Globus pallidus (tissue), 1 donor: Measurements from ENCODE around the gene CDV3.
"Not testable (repeated sequence)": the region's sequence is repeated elsewhere in the genome, so short reads cannot be mapped to it uniquely, and the experiment has no call there.

Source experiments
- DNase-seq: peaks from one replicate; pipeline ENCODE4 v3.0.0-alpha.2; 2015; ENCODE audit warnings: low spot score

CDV3 gene, protein sequence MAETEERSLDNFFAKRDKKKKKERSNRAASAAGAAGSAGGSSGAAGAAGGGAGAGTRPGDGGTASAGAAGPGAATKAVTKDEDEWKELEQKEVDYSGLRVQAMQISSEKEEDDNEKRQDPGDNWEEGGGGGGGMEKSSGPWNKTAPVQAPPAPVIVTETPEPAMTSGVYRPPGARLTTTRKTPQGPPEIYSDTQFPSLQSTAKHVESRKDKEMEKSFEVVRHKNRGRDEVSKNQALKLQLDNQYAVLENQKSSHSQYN

GRCh38 chr3:133573629-133574194, at the start of gene CDV3:
Gene CDV3, plus strand, starts transcription at chr3:133573686. Its CDS starts 359 bp downstream, at chr3:133574045.
- DNase-seq = no peak

DNA sequence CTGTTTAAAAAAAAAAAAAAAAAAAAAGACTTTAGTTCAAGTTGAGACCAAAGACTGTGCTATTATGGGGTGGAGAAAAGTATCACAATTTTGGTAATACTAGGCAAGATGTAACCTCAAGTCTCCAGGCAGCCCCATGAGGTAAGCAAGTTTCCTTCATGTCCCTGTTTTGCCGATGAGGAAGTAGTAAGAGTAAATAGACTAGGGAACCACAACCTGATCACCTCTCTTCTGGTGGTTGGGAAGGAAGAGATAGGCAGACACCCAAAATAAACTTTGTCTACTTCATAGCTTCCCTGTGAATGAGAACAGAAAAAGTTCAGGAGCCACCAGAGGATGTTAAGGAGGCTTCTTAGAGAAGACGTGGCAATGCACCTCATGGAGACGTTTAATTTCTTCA, 49.7 kb upstream of the CDV3 start:
- DNase-seq = not testable (repeated sequence)

GRCh38 chr3:133525435-133525834, 48.1 kb upstream of the CDV3 start:
- no peak for DNase-seq

GRCh38 chr3:133527081-133527715, 46.3 kb upstream of the CDV3 start:
- DNase-seq = no peak

DNA sequence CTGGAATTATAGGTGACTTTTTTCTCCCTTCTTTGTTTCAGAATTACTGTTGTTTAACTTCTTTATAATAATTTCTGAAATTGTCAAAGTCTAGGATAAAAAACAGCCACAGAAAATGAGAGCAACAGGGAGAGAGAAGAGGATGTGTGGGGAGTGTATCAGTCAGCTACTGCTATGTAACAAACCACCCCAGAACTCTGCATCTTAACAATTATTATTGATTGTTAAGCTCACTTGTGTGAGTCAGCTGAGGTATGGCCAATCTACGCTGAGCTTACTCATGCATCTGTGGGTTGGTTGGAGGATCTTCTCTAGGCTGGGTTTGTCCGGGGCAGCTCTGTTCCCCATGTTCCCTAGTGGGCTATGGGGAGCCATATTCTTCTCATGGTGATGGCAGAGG, 43.7 kb upstream of the CDV3 start:
- DNase-seq = no peak

DNA sequence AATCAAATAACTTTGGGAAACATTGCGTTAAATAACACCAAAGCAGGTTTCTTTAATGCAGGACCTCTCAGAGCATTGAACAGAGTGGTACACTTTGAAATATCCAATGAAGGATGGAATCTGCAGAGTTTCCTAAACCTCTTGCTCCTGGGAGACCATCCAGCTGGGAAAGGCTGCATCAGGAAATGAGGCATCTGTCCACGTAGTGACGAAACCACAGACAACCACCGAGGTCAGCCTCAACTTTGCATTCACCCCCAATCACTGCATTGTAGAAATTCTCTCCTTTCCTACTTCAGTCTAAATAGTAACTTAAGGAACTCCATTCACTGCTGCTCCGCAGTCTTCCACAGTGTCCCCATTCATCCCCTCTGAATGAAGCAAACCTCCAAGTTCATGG, 41.5 kb upstream of the CDV3 start:
- no peak for DNase-seq

GRCh38 chr3:133532951-133533350, 40.5 kb upstream of the CDV3 start:
- no peak for DNase-seq

DNA sequence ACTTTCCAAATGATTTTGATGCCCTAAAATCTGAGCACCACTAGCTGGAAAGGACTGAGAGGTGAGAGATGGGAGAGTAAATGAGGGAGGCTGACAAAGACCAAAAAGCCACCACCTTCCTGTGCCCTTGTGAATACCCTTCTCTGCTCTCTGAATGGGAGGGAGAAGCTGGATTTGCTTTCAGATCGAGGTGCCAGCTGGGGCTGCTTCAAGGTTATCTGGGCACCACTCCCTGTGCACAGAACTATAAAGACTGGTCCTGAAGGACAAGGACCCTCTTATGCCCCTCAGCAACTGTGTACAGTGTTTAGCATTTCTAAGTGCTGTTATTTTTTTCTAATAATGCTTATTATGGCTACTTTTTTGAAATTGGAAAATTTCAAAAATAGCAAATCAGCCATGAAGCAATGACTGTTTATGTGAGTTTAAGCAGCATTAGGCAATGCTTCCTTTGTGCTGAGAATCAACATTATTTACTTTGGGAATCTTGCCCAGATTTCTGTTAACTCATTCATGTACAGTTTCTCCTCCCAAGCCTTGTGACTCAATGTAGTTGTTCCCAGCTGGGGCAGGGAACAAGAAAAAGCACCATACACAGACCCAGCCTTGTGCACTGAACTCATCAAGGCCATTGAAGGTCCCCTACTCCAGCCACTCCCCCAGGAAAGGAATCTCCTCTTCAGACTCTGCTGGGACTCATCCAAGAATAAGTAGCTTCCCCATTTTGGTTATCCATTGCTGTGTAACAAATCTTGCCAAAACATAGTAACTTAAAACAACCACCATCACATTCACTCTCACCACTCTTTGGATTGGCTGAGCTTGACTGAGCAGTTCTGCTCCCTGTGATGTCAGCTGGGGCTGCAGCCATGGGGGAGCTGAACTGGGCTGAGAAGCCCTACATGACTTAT, 37.3 kb upstream of the CDV3 start:
- DNase-seq = peak; percentile 26

GRCh38 chr3:133537131-133537530, 36.4 kb upstream of the CDV3 start:
- DNase-seq = not testable (repeated sequence)

DNA sequence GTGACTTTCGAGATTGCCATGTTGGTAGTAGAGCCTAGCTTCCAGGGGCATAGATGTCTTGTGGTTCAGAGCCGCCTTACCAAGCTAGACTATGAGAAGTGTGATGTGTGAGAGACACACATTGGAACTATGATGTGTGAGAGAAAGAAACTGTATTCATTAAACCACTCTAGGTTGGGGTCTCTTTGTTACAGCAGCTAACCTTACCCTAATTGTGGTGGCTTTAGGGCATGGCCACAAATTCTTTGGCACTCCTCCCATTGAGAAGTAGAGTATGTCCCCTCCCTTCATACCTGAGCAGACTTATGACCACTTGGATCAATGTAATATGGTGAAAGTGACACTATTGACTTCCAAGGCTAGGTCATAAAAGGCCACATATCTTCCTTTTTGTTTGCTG, 35.3 kb upstream of the CDV3 start:
- DNase-seq = no peak

GRCh38 chr3:133540896-133541674, 32.4 kb upstream of the CDV3 start:
- DNase-seq = no peak

- DNase-seq = no peak
These were observed 30.6 kb upstream of the CDV3 start for GRCh38 chr3:133542871-133543270.

DNA sequence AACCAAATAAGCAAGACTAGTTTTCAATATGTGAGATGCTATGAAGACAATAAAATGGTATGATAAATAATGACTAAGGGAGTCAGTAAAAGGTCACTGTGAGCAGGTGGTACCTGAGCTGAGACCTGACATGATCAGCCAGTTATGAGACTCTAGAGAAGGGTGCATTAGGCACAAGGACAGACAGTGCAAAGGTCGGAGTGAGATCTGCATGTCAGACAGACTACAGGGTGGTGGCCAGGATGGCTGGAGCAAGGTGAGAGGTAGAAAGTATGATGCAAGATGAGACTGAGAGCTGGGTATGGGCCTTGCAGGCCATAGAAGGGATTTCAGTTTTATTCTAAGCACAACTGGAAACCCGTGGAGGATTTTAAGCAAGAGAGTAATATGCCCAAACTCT, 28.5 kb upstream of the CDV3 start:
- not testable (repeated sequence) for DNase-seq

DNA sequence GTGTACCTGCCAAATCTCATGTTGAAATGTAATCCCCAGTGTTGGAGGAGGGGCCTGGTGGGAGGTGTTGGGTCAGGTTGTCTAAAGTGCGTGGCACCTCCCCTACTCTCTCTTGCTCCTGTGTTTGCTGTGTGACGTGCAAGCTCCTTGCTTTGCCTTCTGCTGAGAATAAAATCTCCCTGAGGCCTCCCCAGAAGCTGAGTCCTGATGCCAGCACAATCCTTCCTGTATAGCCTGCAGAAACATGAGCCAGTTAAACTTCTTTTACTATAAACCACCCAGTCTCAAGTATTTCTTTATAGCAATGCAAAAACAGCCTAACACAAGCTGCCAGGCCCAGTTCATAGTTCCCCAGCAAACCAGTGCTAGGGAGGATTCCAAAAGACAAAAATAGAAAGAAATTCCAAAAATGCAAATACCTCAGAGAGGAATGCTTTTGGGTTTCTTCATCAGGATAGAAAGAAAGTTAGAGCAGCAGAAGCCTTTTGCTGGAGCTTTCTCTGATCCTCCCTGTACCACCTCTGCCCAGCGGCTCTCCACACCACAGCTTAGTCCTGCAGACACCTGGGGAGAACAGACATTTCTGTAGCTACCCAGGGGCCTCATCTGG, 25.9 kb upstream of the CDV3 start:
- no peak for DNase-seq

DNA sequence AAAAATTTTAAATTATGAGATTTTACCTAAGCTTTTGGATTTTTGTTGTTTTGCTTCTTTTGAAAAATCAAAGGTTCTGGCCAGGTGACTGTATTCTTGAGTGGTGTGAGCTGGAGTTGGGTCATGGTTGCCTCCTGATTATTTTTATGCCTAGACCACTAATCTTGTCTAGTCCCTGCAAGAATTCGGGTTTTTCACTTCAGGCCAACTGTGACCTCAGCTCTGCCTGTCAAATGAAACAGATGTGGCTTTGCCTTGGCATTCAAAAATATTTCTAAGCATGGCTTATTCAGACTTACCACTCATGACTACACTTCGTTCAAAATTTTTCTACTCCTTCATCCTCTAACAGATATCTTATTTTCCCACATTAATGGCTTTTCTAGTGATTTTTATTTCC, 25.4 kb upstream of the CDV3 start:
- no peak for DNase-seq

GRCh38 chr3:133549565-133549964, 23.9 kb upstream of the CDV3 start:
- DNase-seq = no peak

DNA sequence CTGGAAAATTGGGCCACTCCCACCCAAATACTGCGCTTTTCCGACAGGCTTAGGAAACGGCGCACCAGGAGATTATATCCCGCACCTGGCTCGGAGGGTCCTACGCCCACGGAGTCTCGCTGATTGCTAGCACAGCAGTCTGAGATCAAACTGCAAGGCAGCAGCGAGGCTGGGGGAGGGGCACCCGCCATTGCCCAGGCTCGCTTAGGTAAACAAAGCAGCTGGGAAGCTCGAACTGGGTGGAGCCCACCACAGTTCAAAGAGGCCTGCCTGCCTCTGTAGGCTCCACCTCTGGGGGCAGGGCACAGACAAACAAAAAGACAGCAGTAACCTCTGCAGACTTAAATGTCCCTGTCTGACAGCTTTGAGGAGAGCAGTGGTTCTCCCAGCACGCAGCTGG, 21.9 kb upstream of the CDV3 start:
- DNase-seq = not testable (repeated sequence)

GRCh38 chr3:133561679-133562078, 11.8 kb upstream of the CDV3 start:
- DNase-seq = no peak

DNA sequence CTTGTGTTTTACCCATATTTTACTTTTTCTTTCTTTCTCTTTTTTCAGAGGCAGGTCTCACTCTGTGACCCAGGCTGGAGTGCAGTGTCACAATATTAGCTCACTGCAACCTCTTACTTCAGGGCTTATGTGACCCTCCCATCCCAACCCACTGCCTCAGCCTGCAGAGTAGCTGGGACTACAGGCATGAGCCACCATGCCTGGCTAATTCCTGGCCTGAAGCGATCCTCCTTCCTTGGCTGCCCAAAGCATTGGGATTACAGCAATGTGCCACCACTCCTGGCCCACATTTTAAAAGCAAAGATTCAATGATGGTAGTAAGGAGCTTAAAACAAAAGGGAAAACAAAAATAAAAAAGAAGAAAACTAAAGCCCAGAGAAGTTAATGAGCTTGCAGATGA, 11.1 kb upstream of the CDV3 start:
- no peak for DNase-seq

DNA sequence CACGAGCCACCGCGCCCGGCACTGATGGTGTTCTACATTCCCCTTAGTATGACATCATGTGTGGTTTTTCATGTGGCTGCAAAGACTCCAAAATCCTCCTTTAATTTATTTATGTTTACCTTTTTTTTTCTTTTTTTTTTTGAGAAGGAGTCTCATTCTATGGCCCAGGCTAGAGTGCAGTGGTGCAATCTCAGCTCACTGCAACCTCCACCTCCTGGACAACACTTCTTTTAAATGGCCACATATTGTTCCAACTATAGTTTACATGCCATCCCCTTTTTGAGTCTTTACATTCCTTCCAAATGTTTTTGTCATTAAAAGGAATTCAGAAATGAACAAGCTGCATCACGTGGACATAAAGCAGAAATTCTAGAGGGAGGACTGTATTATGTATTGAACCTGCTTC, 10.3 kb upstream of the CDV3 start:
- no peak for DNase-seq

GRCh38 chr3:133563816-133564215, 9.7 kb upstream of the CDV3 start:
- DNase-seq = no peak
